Psoas muscle (tissue), 8 donors: Measurements from ENCODE around the gene SBNO2. TPM values are rescaled to one million over a fixed set of nuclear protein-coding genes. Genes with fewer than 3 reads are reported as not detected.

Source experiments
- ATAC-seq, 4 donors: fragments of 200-7000 bp; cut with Tn5 transposase; one replicate each; pipeline ENCODE4 v1.9.1; 2020; ENCODE audit warnings: moderate library complexity in 3 of 4, mild to moderate bottlenecking in 2 of 4
- DNase-seq, 2 donors: peaks; one replicate each; pipeline ENCODE4 v3.0.0-alpha.2; 2020
- H3K27ac ChIP-seq: fragments of 200-600 bp; one replicate; pipeline ENCODE4 v1.8.0; 2022
- H3K27me3 ChIP-seq, 3 donors: fragments of 200-600 bp in 1 of 3; one replicate each; pipeline versions ENCODE4 v1.6.1 to v1.8.0; 2013 to 2022; ENCODE audit warnings: low read length in 2 of 3, mild to moderate bottlenecking in 2 of 3, moderate library complexity in 1 of 3; ENCODE audit not compliant: insufficient read depth in 3 of 3
- H3K36me3 ChIP-seq, 2 donors: fragments of 200-600 bp in 1 of 2; one replicate each; pipeline versions ENCODE4 v1.6.1 to v1.8.0; 2013 to 2022; ENCODE audit warnings: low read depth in 1 of 2, mild to moderate bottlenecking in 1 of 2, moderate library complexity in 1 of 2; ENCODE audit not compliant: insufficient read depth in 1 of 2
- H3K4me1 ChIP-seq: fragments of 200-600 bp; one replicate; pipeline ENCODE4 v1.8.0; 2022
- H3K4me3 ChIP-seq: fragments of 200-600 bp; one replicate; pipeline ENCODE4 v1.8.0; 2022; ENCODE audit warnings: mild to moderate bottlenecking
- H3K9me3 ChIP-seq: fragments of 200-600 bp; one replicate; pipeline ENCODE4 v1.8.0; 2022
- whole genome bisulfite sequencing, 3 donors: extraction: QIAGEN DNeasy Blood & Tissue Kit; methylation state at CpG; one replicate each; pipeline versions ENCODE4 v1.1.6 to v1.1.7; 2013; 5-methylcytosine and 5-hydroxymethylcytosine counted together
- intact Hi-C, 2 donors: fragments of 100-400 bp; cut with DNase I; formaldehyde crosslinking; loops; one replicate each; pipeline versions ENCODE4 v1.11.0 to v1.14.2; 2022
- polyA plus RNA-seq, 3 donors: library from polyadenylated mRNA; stranded (reverse); fragments of 200-250 nt; gene quantifications; one replicate each; pipeline ENCODE4 v1.2.3, GENCODE V29; 2013
- total RNA-seq, 4 donors: library from RNA; stranded (reverse); fragmentation: NEBNext Ultra II Directional in 2 of 4; extraction: Animal tissue kit (Norgen Biotek cat#: 25700) in 2 of 4; gene quantifications; one replicate each; pipeline versions ENCODE4 v1.2.1 to v1.2.4, GENCODE V29; 2021 to 2023
- TF ChIP-seq, protein P1 (sequence below): fragments of 200-600 bp; IDR thresholded peaks from one replicate; pipeline ENCODE4 v1.8.0; 2022; ENCODE audit warnings: antibody characterized with exemption
- donor health status: healthy with polysubstance abuse.
- donor health status: DM: no; HTN: no; CAD: no; lungs with moderate emphysema.
- donor health status: Bipolar disorder and iron deficiency.
- donor health status: healthy.
- donor health status: DM: yes; HTN: yes; CAD: no.
- donor health status: DM: no; HTN: no; CAD: no.
- donor health status: DM: no; HTN: no; CAD: no.
- donor health status: DM: yes; HTN: yes; CAD: no.

Gene SBNO2
- total and polyA plus RNA-seq, 7 donors, result 18.5 to 138 (median 47.2) TPM

GRCh38 chr19:1097810-1098176 is 76.3 kb downstream of the SBNO2 start:
- peaks cover 31% of the 10 kb centered on the region for H3K4me1 ChIP-seq

GRCh38 chr19:1094978-1095701 is 78.9 kb downstream of the SBNO2 start, which contains the start of gene POLR2E:
POLR2E (minus strand) TSS chr19:1095375; CDS start chr19:1095315, 60 bp downstream.
- Histone ChIP-seq H3K27me3 (no peaks in the 10 kb centered on the region), H3K27ac (peak within 1 kb of the TSS; percentile 73), H3K36me3 (peaks cover 0 to 36% of the 10 kb centered on the region in 2 donors), H3K4me3 (peak within 1 kb of the TSS; percentile 78), H3K4me1 (peaks cover 15% of the 10 kb centered on the region), H3K9me3 (no peaks in the 10 kb centered on the region)
- 0% methylated on average over 61 to 81 of the region's 81 CpGs for WGBS, 3 donors
- intact Hi-C loops, result loop anchor here (5.0 kb wide), 1 partner anchor 53 kb away; the partner anchor contains the start of gene ABCA7 (in 2 of the 2)
- DNase-seq (peak; percentile 98 to 100), ATAC-seq (peak; percentile 96 to 98 (median 97))
- TF ChIP-seq, protein P1, sequence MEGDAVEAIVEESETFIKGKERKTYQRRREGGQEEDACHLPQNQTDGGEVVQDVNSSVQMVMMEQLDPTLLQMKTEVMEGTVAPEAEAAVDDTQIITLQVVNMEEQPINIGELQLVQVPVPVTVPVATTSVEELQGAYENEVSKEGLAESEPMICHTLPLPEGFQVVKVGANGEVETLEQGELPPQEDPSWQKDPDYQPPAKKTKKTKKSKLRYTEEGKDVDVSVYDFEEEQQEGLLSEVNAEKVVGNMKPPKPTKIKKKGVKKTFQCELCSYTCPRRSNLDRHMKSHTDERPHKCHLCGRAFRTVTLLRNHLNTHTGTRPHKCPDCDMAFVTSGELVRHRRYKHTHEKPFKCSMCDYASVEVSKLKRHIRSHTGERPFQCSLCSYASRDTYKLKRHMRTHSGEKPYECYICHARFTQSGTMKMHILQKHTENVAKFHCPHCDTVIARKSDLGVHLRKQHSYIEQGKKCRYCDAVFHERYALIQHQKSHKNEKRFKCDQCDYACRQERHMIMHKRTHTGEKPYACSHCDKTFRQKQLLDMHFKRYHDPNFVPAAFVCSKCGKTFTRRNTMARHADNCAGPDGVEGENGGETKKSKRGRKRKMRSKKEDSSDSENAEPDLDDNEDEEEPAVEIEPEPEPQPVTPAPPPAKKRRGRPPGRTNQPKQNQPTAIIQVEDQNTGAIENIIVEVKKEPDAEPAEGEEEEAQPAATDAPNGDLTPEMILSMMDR, result no peak

More at GRCh38 chr19:1097810-1098176, 76.3 kb downstream of the SBNO2 start:
- 86 to 91% (median 87%) methylated on average over 7 of the region's 7 CpGs for WGBS, 3 donors
- Histone ChIP-seq H3K9me3 (no peaks in the 10 kb centered on the region), H3K27me3 (no peaks in the 10 kb centered on the region), H3K36me3 (peaks cover 0 to 10% of the 10 kb centered on the region in 2 donors), H3K4me3 (no peak overlapping the region), H3K27ac (peak overlapping the region; percentile 97)
- TF ChIP-seq, protein P1, result no peak
- intact Hi-C loops, result no loop called here
- ATAC-seq (no peak), DNase-seq (peak in 1 of 2 donors; percentile 47)

- 0 to 1% (median 1%) methylated on average over 15 to 19 of the region's 19 CpGs for whole genome bisulfite sequencing, 3 donors
- Histone ChIP-seq H3K4me3 (peak overlapping the region; percentile 78), H3K27me3 (no peaks in the 10 kb centered on the region), H3K36me3 (peaks cover 0 to 41% of the 10 kb centered on the region in 2 donors), H3K4me1 (peaks cover 15% of the 10 kb centered on the region), H3K27ac (peak overlapping the region; percentile 73), H3K9me3 (no peaks in the 10 kb centered on the region)
- peak in 1 of 4 donors; percentile 1 for ATAC-seq
- intact Hi-C loops, result loop anchor here (5.0 kb wide), 1 partner anchor 52 kb away; the partner anchor contains the start of gene ABCA7 (in 2 of the 2)
- TF ChIP-seq, protein P1, result no peak
- peak in 1 of 2 donors; percentile 53 for DNase-seq
Observed at GRCh38 chr19:1094655-1094977, 79.5 kb downstream of the SBNO2 start.

- Histone ChIP-seq H3K27me3 (no peaks in the 10 kb centered on the region), H3K36me3 (peaks cover 0 to 47% of the 10 kb centered on the region in 2 donors), H3K4me1 (peaks cover 15% of the 10 kb centered on the region), H3K4me3 (peak overlapping the region; percentile 78), H3K9me3 (no peaks in the 10 kb centered on the region), H3K27ac (peak overlapping the region; percentile 73)
- TF ChIP-seq, protein P1, result no peak
- WGBS, 3 donors, result 54 to 58% (median 55%) methylated on average over 32 of the region's 32 CpGs
- intact Hi-C loops, result loop anchor here (5.0 kb wide), 1 partner anchor 52 kb away; the partner anchor contains the start of gene ABCA7 (in 2 of the 2)
- ATAC-seq (peak in 1 of 4 donors; percentile 13), DNase-seq (peak in 1 of 2 donors; percentile 57)
Observed at GRCh38 chr19:1093811-1094553, 80.1 kb downstream of the SBNO2 start.
